ENCODE measurements around the gene AGO1. TPM values are rescaled to one million over a fixed set of nuclear protein-coding genes. Genes with fewer than 3 reads are reported as not detected.

The AGO1 gene
- total and polyA plus RNA-seq, 2 of the 8 experiments (the other 6 are each of a cell fraction or from before 2014, with no cell fraction given), result 15.1 to 73.7 TPM

DNA sequence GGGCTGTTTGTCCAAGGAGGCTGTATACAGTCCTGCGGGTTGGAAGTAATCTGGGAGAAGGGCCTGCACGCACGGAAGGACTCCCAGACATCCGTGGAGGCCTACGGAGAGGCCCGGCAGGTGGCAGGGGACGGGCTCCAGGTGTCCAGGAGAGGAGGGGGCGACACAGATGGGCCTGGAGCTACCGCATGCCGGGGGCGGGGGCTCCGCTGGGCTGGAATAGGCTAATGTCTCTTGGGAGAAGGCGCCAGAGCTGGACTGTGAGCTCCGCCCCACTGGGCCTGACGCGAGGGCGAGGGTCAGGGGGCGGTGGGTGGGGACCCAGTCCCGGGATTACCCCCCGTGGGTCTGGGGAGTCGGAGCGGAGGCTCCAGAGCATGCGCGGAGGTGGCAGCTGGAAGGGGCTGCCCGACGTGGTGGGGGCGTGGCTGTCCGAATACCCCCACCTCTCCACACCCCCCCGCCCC, 659 bp downstream of the AGO1 start (continued):
- no peak for TF ChIP-seq USF2 (IDR thresholded peaks at IDR 0.05; ENCODE audit: low read length)
